Peyer's patch (tissue), 4 donors: ENCODE results near the gene ATP2B2.

Experiments
- CTCF ChIP-seq, 6 experiments: fragments of 450-650 bp in 4 of 6; fragments of 200-600 bp in 2 of 6; sonication (generic) in 1 of 6; IDR thresholded peaks; one replicate each; pipeline ENCODE4 v1.5.1; 2017 to 2019; ENCODE audit warnings: antibody characterized with exemption in 6 of 6, mild to moderate bottlenecking in 3 of 6, moderate library complexity in 1 of 6
- POLR2A ChIP-seq, 2 donors: fragments of 450-650 bp; IDR thresholded peaks; one replicate each; pipeline ENCODE4 v1.5.1; 2017; ENCODE audit warnings: antibody characterized with exemption in 2 of 2, mild to moderate bottlenecking in 2 of 2, moderate library complexity in 2 of 2

GRCh38 chr3:10447110-10447509 is 58.3 kb downstream of the ATP2B2 start:
- no peak for TF ChIP-seq POLR2A (IDR thresholded peaks at IDR 0.05)
- TF ChIP-seq CTCF (IDR thresholded peaks at IDR 0.05): no peak
